ENCODE measurements around the gene SIRPA. TPM values are rescaled to one million over a fixed set of nuclear protein-coding genes. Genes with fewer than 3 reads are reported as not detected.

Gene SIRPA
- total RNA-seq, 1 donor from 2014 or later, result 35.5 TPM

- Mint-ChIP-seq H3K36me3 (ENCODE audit: low read depth, unreplicated experiment) (peaks cover 28% of the 10 kb centered on the region), H3K4me3 (ENCODE audit: unreplicated experiment) (no peak overlapping the region), H3K9me3 (ENCODE audit: unreplicated experiment) (no peaks in the 10 kb centered on the region), H3K27me3 (ENCODE audit: low read depth, unreplicated experiment) (no peaks in the 10 kb centered on the region), H3K4me1 (ENCODE audit: low read depth, unreplicated experiment) (peaks cover 11% of the 10 kb centered on the region), H3K27ac (ENCODE audit: unreplicated experiment) (no peak overlapping the region)
- Histone ChIP-seq H3K4me1 (ENCODE audit: insufficient read depth, low read length) (peaks cover 14% of the 10 kb centered on the region), H2AFZ (ENCODE audit: low read depth, low read length) (no peak overlapping the region), H3K36me3 (ENCODE audit: insufficient read depth, low read length) (no peaks in the 10 kb centered on the region), H3K79me2 (ENCODE audit: insufficient read depth, low read length) (peaks cover 37% of the 10 kb centered on the region), H4K20me1 (ENCODE audit: insufficient read depth, low read length) (peaks cover 66% of the 10 kb centered on the region), H3K27me3 (ENCODE audit: insufficient read depth, low read length) (no peaks in the 10 kb centered on the region), H3K27ac (ENCODE audit: low read depth, low read length) (no peak overlapping the region), H3K4me3 (ENCODE audit: insufficient read depth, low read depth, low read length) (no peak overlapping the region), H3K9ac (ENCODE audit: low read length) (no peak overlapping the region), H3K9me3 (ENCODE audit: insufficient read depth, low read depth, low read length) (no peaks in the 10 kb centered on the region), H3K4me2 (ENCODE audit: low read length) (no peak overlapping the region)
- no peak for TF ChIP-seq EZH2 (IDR thresholded peaks at IDR 0.05; ENCODE audit: insufficient read depth, low read length)
- TF ChIP-seq CTCF (IDR thresholded peaks at IDR 0.05; ENCODE audit: insufficient read depth, low read depth, low read length), result no peak
- FAIRE-seq (no peak), DNase-seq (ENCODE audit: low read depth) (no peak)
Observed at GRCh38 chr20:1908191-1908590, 13.0 kb downstream of the SIRPA start.

GRCh38 chr20:1909097-1909496, 13.9 kb downstream of the SIRPA start:
- Histone ChIP-seq H3K36me3 (ENCODE audit: insufficient read depth, low read length) (no peaks in the 10 kb centered on the region), H3K4me1 (ENCODE audit: insufficient read depth, low read length) (peaks cover 14% of the 10 kb centered on the region), H2AFZ (ENCODE audit: low read depth, low read length) (no peak overlapping the region), H3K27ac (ENCODE audit: low read depth, low read length) (no peak overlapping the region), H3K4me3 (ENCODE audit: insufficient read depth, low read depth, low read length) (no peak overlapping the region), H3K9ac (ENCODE audit: low read length) (no peak overlapping the region), H3K27me3 (ENCODE audit: insufficient read depth, low read length) (no peaks in the 10 kb centered on the region), H3K9me3 (ENCODE audit: insufficient read depth, low read depth, low read length) (no peaks in the 10 kb centered on the region), H4K20me1 (ENCODE audit: insufficient read depth, low read length) (peaks cover 57% of the 10 kb centered on the region), H3K79me2 (ENCODE audit: insufficient read depth, low read length) (peaks cover 30% of the 10 kb centered on the region), H3K4me2 (ENCODE audit: low read length) (no peak overlapping the region)
- no peak for FAIRE-seq
- Mint-ChIP-seq H3K9me3 (ENCODE audit: unreplicated experiment) (no peaks in the 10 kb centered on the region), H3K27ac (ENCODE audit: unreplicated experiment) (no peak overlapping the region), H3K36me3 (ENCODE audit: low read depth, unreplicated experiment) (peaks cover 23% of the 10 kb centered on the region), H3K4me3 (ENCODE audit: unreplicated experiment) (no peak overlapping the region), H3K27me3 (ENCODE audit: low read depth, unreplicated experiment) (no peaks in the 10 kb centered on the region), H3K4me1 (ENCODE audit: low read depth, unreplicated experiment) (peaks cover 11% of the 10 kb centered on the region)
- TF ChIP-seq CTCF (IDR thresholded peaks at IDR 0.05; ENCODE audit: insufficient read depth, low read depth, low read length) (no peak), EZH2 (IDR thresholded peaks at IDR 0.05; ENCODE audit: insufficient read depth, low read length) (no peak)
- DNase-seq (ENCODE audit: low read depth), result no peak

- TF ChIP-seq CTCF (IDR thresholded peaks at IDR 0.05; ENCODE audit: insufficient read depth, low read depth, low read length), result no peak
- TF ChIP-seq EZH2 (IDR thresholded peaks at IDR 0.05; ENCODE audit: insufficient read depth, low read length), result no peak
- H3K27ac ChIP-seq (ENCODE audit: low read depth, low read length), result no peak overlapping the region
- no peaks in the 10 kb centered on the region for H3K9me3 ChIP-seq (ENCODE audit: insufficient read depth, low read depth, low read length)
- H3K4me3 Mint-ChIP-seq (ENCODE audit: unreplicated experiment), result no peak overlapping the region
- no peak overlapping the region for H3K4me3 ChIP-seq (ENCODE audit: insufficient read depth, low read depth, low read length)
- no peak for DNase-seq (ENCODE audit: low read depth)
- H3K79me2 ChIP-seq (ENCODE audit: insufficient read depth, low read length), result peaks cover 16% of the 10 kb centered on the region
- H3K27me3 ChIP-seq (ENCODE audit: insufficient read depth, low read length), result no peaks in the 10 kb centered on the region
- H3K27me3 Mint-ChIP-seq (ENCODE audit: low read depth, unreplicated experiment), result no peaks in the 10 kb centered on the region
- no peak overlapping the region for H3K27ac Mint-ChIP-seq (ENCODE audit: unreplicated experiment)
- H3K36me3 Mint-ChIP-seq (ENCODE audit: low read depth, unreplicated experiment), result peaks cover 17% of the 10 kb centered on the region
- no peak overlapping the region for H3K9ac ChIP-seq (ENCODE audit: low read length)
- peaks cover 13% of the 10 kb centered on the region for H3K4me1 ChIP-seq (ENCODE audit: insufficient read depth, low read length)
- FAIRE-seq, result no peak
- peaks cover 32% of the 10 kb centered on the region for H4K20me1 ChIP-seq (ENCODE audit: insufficient read depth, low read length)
- peaks cover 8% of the 10 kb centered on the region for H3K36me3 ChIP-seq (ENCODE audit: insufficient read depth, low read length)
- H3K4me1 Mint-ChIP-seq (ENCODE audit: low read depth, unreplicated experiment), result peaks cover 10% of the 10 kb centered on the region
- H2AFZ ChIP-seq (ENCODE audit: low read depth, low read length), result no peak overlapping the region
- no peaks in the 10 kb centered on the region for H3K9me3 Mint-ChIP-seq (ENCODE audit: unreplicated experiment)
- no peak overlapping the region for H3K4me2 ChIP-seq (ENCODE audit: low read length)
Observed at GRCh38 chr20:1911536-1911935, 16.3 kb downstream of the SIRPA start.
